Myocyte (in vitro differentiated cells): ENCODE results near the gene NUDT19. TPM values are rescaled to one million over a fixed set of nuclear protein-coding genes. Genes with fewer than 3 reads are reported as not detected.

Experiments used
- total RNA-seq: library from RNA; depleted of rRNA; stranded (reverse); fragments of >200 nt; gene quantifications from 2 replicates; pipeline ENCODE4 v1.2.3, GENCODE V29; 2014

The NUDT19 gene
- total RNA-seq, 1 donor from 2014 or later = 21.1 TPM

Other genes with a start within 250 kb of the NUDT19 start
- gene PDCD5, start 110.6 kb upstream of the NUDT19 start, total RNA-seq = 123 and 146 TPM in 2 replicates
- 17.8 and 19.9 TPM in 2 replicates for gene ANKRD27, start 16.6 kb upstream of the NUDT19 start, total RNA-seq
- gene RGS9BP, start 16.0 kb upstream of the NUDT19 start, total RNA-seq = 1.2 and 1.7 TPM in 2 replicates
- 0.16 and 1.1 TPM in 2 replicates for gene TDRD12, start 27.9 kb downstream of the NUDT19 start, total RNA-seq
- not detected in 2 replicates for gene SLC7A9, start 177.9 kb downstream of the NUDT19 start, total RNA-seq